GM23338 (cell line): ENCODE measurements around the gene CDK3. TPM values are rescaled to one million over a fixed set of nuclear protein-coding genes. Genes with fewer than 3 reads are reported as not detected.

Experiments
- CREB1 ChIP-seq: fragments of 250-450 bp; sonication (Bioruptor Pico); IDR thresholded peaks from 2 replicates; pipeline ENCODE4 v1.5.0; 2020; ENCODE audit warnings: low read depth, mild to moderate bottlenecking, moderate library complexity
- CTCF ChIP-seq, 2 experiments: fragments of 200-600 bp in 1 of 2; sonication (generic) in 1 of 2; conservative IDR thresholded peaks; 2 replicates each; pipeline versions ENCODE4 v1.5.1 to v1.6.1; 2016 to 2017; ENCODE audit warnings: antibody characterized with exemption in 2 of 2, low read depth in 2 of 2, mild to moderate bottlenecking in 2 of 2, moderate library complexity in 1 of 2
- EZH2 ChIP-seq: fragments of 200-600 bp; sonication (generic); IDR thresholded peaks from one replicate; pipeline ENCODE4 v1.8.0; 2017; ENCODE audit warnings: antibody characterized with exemption, mild to moderate bottlenecking, low read depth; ENCODE audit not compliant: unreplicated experiment
- EZH2phosphoT487 ChIP-seq: fragments of 200-600 bp; sonication (generic); IDR thresholded peaks from one replicate; pipeline ENCODE4 v1.8.1; 2018; ENCODE audit warnings: antibody characterized with exemption; ENCODE audit not compliant: unreplicated experiment
- NANOG ChIP-seq: IDR thresholded peaks from 2 replicates; pipeline ENCODE4 v1.6.1; 2016; ENCODE audit warnings: antibody characterized with exemption, borderline replicate concordance
- STAT1 ChIP-seq: IDR thresholded peaks from one replicate; pipeline ENCODE4 v1.6.1; 2016; ENCODE audit warnings: antibody characterized with exemption; ENCODE audit not compliant: unreplicated experiment
- polyA plus RNA-seq: library from polyadenylated mRNA; unstranded; fragments of >200 nt; fragmentation: Nextera tagmentation; extraction: Ambion mirVana; gene quantifications from 2 replicates; pipeline ENCODE4 v1.2.1, GENCODE V29; 2016
- total RNA-seq: library from RNA; depleted of rRNA; stranded (reverse); fragments of >200 nt; shearing (Covaris generic); gene quantifications from 2 replicates; pipeline ENCODE4 v1.2.3, GENCODE V29; 2014
- TF ChIP-seq, protein P1 (sequence below): fragments of 250-450 bp; sonication (Bioruptor Pico); IDR thresholded peaks from 2 replicates; pipeline ENCODE4 v1.5.0; 2020; ENCODE audit warnings: mild to moderate bottlenecking, moderate library complexity
- TF ChIP-seq, protein P2 (sequence below): IDR thresholded peaks from one replicate; pipeline ENCODE4 v1.6.1; 2018; ENCODE audit warnings: antibody characterized with exemption; ENCODE audit not compliant: unreplicated experiment
- TF ChIP-seq, protein P3 (sequence below): IDR thresholded peaks from 2 replicates; pipeline ENCODE4 v1.6.1; 2016; ENCODE audit warnings: antibody characterized with exemption

CDK3 gene
- total and polyA plus RNA-seq, 2 experiments from 2014 or later: 7.9 to 10.2 TPM

DNA sequence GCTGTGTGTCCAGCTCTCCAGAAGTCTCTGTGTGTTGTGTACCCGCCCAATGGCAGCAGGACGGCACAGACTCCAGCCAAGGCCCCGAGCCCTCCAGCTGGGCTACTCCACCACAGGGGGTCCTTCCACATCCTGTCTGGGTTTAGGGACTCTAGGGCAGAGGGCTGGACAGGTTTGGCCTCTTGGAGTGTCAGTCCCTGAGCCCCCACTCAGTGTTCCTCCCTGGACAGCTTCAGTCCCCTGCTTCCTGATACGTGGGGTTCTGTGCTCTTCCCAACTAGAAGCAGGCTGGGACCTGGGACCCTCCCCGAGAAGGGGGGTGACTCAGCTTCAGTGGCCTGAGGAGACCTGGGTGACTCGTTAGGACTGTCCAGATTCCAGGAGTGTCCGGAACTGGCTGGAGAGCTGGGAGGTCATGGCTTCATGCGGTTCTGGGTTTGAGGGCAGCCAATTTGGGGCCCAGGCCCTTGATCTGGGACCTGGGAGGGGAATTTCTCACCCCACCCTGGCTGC, 4.2 kb downstream of the CDK3 start (continued):
- TF ChIP-seq, protein P1, sequence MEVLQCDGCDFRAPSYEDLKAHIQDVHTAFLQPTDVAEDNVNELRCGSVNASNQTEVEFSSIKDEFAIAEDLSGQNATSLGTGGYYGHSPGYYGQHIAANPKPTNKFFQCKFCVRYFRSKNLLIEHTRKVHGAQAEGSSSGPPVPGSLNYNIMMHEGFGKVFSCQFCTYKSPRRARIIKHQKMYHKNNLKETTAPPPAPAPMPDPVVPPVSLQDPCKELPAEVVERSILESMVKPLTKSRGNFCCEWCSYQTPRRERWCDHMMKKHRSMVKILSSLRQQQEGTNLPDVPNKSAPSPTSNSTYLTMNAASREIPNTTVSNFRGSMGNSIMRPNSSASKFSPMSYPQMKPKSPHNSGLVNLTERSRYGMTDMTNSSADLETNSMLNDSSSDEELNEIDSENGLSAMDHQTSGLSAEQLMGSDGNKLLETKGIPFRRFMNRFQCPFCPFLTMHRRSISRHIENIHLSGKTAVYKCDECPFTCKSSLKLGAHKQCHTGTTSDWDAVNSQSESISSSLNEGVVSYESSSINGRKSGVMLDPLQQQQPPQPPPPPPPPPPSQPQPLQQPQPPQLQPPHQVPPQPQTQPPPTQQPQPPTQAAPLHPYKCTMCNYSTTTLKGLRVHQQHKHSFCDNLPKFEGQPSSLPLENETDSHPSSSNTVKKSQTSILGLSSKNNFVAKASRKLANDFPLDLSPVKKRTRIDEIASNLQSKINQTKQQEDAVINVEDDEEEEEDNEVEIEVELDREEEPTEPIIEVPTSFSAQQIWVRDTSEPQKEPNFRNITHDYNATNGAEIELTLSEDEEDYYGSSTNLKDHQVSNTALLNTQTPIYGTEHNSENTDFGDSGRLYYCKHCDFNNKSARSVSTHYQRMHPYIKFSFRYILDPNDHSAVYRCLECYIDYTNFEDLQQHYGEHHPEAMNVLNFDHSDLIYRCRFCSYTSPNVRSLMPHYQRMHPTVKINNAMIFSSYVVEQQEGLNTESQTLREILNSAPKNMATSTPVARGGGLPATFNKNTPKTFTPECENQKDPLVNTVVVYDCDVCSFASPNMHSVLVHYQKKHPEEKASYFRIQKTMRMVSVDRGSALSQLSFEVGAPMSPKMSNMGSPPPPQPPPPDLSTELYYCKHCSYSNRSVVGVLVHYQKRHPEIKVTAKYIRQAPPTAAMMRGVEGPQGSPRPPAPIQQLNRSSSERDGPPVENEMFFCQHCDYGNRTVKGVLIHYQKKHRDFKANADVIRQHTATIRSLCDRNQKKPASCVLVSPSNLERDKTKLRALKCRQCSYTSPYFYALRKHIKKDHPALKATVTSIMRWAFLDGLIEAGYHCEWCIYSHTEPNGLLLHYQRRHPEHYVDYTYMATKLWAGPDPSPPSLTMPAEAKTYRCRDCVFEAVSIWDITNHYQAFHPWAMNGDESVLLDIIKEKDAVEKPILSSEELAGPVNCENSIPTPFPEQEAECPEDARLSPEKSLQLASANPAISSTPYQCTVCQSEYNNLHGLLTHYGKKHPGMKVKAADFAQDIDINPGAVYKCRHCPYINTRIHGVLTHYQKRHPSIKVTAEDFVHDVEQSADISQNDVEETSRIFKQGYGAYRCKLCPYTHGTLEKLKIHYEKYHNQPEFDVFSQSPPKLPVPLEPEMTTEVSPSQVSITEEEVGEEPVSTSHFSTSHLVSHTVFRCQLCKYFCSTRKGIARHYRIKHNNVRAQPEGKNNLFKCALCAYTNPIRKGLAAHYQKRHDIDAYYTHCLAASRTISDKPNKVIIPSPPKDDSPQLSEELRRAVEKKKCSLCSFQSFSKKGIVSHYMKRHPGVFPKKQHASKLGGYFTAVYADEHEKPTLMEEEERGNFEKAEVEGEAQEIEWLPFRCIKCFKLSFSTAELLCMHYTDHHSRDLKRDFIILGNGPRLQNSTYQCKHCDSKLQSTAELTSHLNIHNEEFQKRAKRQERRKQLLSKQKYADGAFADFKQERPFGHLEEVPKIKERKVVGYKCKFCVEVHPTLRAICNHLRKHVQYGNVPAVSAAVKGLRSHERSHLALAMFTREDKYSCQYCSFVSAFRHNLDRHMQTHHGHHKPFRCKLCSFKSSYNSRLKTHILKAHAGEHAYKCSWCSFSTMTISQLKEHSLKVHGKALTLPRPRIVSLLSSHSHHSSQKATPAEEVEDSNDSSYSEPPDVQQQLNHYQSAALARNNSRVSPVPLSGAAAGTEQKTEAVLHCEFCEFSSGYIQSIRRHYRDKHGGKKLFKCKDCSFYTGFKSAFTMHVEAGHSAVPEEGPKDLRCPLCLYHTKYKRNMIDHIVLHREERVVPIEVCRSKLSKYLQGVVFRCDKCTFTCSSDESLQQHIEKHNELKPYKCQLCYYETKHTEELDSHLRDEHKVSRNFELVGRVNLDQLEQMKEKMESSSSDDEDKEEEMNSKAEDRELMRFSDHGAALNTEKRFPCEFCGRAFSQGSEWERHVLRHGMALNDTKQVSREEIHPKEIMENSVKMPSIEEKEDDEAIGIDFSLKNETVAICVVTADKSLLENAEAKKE (CRISPR knock-in tag): no peak
- no peak for TF ChIP-seq CTCF (conservative IDR thresholded peaks at IDR 0.05; ENCODE audit: low read depth in 2 of 2)
- TF ChIP-seq, protein P2, sequence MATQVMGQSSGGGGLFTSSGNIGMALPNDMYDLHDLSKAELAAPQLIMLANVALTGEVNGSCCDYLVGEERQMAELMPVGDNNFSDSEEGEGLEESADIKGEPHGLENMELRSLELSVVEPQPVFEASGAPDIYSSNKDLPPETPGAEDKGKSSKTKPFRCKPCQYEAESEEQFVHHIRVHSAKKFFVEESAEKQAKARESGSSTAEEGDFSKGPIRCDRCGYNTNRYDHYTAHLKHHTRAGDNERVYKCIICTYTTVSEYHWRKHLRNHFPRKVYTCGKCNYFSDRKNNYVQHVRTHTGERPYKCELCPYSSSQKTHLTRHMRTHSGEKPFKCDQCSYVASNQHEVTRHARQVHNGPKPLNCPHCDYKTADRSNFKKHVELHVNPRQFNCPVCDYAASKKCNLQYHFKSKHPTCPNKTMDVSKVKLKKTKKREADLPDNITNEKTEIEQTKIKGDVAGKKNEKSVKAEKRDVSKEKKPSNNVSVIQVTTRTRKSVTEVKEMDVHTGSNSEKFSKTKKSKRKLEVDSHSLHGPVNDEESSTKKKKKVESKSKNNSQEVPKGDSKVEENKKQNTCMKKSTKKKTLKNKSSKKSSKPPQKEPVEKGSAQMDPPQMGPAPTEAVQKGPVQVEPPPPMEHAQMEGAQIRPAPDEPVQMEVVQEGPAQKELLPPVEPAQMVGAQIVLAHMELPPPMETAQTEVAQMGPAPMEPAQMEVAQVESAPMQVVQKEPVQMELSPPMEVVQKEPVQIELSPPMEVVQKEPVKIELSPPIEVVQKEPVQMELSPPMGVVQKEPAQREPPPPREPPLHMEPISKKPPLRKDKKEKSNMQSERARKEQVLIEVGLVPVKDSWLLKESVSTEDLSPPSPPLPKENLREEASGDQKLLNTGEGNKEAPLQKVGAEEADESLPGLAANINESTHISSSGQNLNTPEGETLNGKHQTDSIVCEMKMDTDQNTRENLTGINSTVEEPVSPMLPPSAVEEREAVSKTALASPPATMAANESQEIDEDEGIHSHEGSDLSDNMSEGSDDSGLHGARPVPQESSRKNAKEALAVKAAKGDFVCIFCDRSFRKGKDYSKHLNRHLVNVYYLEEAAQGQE: no peak
- TF ChIP-seq, protein P3, sequence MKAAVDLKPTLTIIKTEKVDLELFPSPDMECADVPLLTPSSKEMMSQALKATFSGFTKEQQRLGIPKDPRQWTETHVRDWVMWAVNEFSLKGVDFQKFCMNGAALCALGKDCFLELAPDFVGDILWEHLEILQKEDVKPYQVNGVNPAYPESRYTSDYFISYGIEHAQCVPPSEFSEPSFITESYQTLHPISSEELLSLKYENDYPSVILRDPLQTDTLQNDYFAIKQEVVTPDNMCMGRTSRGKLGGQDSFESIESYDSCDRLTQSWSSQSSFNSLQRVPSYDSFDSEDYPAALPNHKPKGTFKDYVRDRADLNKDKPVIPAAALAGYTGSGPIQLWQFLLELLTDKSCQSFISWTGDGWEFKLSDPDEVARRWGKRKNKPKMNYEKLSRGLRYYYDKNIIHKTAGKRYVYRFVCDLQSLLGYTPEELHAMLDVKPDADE: no peak
- no peak for TF ChIP-seq NANOG
- TF ChIP-seq CREB1 (CRISPR knock-in tag): no peak
- TF ChIP-seq EZH2phosphoT487: no peak
- TF ChIP-seq STAT1: no peak
- TF ChIP-seq EZH2: no peak
